Hypothalamus (tissue), 51 donors: ENCODE measurements around the gene GLT8D2.

Experiments used
- DNase-seq, 51 donors: peaks; one replicate each; lab custom pipeline; 2025; lab: John Stamatoyannopoulos, UW

Gene GLT8D2

DNA sequence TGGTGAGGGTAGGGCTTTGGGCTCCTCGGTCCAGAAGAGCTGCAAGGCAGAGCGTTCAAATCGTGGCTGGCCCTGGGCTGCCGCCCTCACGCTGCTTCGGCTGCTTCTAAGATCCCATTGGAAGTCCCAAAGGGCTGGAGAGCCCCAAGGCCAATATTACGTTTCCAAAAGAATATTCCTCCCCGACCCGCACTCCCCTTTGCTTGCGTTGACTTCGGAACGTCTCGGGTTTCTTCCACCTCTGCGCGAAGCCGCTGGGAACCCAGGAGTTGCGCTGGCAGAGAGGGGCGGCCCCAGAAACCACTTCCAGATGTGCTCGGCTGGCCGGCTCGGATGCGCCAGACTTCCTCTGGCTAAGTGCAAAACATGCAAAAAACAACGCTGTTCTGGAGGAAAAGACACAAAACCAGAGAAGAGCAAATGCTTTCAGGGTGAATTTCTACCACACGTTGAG, at the start of gene GLT8D2:
Gene GLT8D2, minus strand, starts transcription at position 285 of the 454 bp plus-strand sequence. CDS start 30,539 bp downstream, outside the sequence.
- DNase-seq, result peak in 2 of 51 donors; percentile 2 to 3

DNA sequence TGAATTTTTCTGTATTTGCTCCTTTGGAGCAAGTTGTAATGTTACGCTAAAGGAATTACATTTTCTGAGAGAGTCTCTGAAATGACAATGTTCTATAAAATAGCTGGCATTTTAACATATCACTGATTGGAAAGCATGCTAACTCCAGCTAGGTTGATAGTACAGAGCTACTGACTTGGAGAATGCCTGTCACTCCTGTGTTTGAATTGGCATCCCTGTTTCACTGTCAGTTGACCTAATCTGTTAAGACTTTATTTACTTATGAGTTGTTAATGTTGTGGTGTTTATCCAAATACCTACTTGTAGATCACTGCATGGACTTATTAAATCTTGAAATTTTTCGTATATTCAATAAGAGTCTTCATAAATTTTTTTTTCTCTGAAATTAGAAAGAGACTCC, 48.0 kb upstream of the GLT8D2 start:
- DNase-seq, result no peak

- DNase-seq, result no peak
Observed at GRCh38 chr12:104095289-104095688, 45.3 kb upstream of the GLT8D2 start.

GRCh38 chr12:104094284-104094683, 44.3 kb upstream of the GLT8D2 start:
- no peak for DNase-seq

GRCh38 chr12:104091136-104091535, 41.1 kb upstream of the GLT8D2 start:
- DNase-seq, result no peak

DNA sequence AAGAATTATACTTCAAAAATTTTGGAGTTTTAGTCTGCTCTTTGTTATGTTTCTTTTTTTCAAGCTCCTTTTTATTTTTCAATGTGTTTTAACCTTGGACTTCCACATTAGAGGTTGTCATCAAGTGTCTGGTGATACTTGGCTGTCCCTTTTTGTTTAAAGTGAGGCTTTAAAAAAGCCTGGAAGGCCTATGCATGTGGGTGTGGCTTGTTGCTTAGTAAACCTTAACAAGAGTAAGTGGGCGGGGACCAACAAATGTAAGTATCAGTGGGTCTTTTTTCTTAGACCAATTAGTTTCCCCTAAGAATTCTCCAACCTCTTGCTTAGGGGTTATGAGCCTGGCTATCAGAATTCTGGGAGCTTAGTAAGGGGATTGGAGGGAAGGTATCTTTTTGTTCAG, 40.7 kb upstream of the GLT8D2 start:
- DNase-seq, result no peak

DNA sequence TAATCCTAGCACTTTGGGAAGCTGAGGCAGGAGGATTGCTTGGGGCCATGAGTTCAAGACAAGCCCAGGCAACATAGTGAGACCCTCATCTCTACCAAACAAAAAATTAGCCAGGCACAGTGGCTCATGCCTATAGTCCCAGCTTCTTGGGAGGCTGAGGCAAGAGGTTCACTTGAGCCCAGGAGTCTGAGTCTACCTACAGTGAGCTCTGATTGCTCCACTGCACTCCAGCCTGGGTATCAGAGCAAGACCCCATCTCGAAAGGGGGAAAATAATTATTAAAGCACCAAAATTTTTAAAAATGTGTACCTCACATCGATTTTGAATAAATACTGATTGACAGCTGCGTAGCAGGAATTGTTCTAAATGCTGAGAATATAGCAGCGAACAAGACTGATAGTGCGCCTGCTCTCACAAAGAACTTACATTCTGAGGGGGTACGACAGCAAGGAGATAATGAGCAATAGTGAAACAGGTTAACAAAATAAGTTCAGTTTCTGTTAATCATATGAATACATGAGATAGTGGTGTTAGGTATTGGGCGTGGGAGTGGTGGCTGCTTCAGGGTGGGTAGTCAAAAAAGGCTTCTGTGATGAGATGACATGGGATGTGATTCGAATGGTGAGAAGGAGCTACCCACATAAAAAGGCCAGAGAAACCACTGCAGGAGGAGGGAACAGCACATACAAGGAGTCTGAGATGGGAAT, 33.9 kb upstream of the GLT8D2 start:
- DNase-seq, result no peak

- no peak for DNase-seq
Observed at GRCh38 chr12:104080764-104081163, 30.8 kb upstream of the GLT8D2 start.

GRCh38 chr12:104079024-104079423, 29.0 kb upstream of the GLT8D2 start:
- DNase-seq, result no peak

GRCh38 chr12:104073699-104074098, 23.7 kb upstream of the GLT8D2 start:
- no peak for DNase-seq

DNA sequence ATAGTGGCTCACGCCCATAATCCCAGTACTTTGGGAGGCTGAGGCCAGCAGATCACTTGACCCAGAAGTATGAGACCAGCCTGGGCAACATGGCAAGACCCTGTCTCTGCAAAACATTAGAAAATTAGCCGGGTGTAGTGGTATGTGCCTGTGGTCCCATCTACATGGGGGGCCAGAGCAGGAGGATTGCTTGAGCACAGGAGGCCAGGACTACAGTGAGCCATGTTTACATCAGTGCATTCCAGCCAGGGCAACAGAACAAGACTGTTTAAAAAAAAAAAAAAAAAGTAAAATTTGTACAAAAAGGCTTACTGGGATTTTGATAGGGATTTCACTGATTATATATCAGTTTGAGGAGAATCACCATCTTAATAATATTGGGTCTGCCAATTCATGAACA, 22.1 kb upstream of the GLT8D2 start:
- DNase-seq, result no peak

DNA sequence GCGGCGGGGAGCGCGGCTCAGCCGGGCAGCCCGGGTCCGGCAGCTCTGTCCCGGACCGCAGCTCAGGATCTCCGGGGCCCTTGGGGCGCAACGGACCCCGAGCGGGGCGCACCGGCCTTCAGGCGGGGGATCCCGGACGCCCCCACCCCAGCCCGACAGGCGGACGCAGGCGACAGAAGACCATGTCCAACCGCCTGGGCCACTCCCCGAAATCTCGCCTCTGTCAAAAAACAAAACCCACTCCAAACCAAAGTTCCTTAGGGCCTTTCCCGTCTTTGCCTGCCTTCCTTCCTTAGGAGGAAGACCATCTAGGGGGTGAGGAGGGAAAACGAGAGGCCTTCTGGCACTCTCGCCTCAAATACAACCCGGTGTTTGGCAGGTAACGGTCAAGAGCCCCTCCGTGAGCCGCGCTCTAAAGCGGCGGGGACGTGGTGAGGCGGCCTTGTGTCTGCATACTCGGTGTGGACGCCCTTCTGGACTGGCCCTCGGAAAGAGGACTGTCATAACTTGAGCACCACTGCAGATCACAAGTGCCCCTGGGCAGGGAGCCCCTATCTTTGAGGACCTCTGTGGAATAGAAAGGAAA, 14.9 kb upstream of the GLT8D2 start:
- DNase-seq, result peak in 11 of 51 donors; percentile 6 to 76 (median 22)

- peak; percentile 54 to 94 (median 87) for DNase-seq
Observed at GRCh38 chr12:104064031-104064841, 14.2 kb upstream of the GLT8D2 start, which contains the start of gene HCFC2. Gene HCFC2 (plus strand): TSS chr12:104064531. CDS start chr12:104064561, 30 bp downstream.

DNA sequence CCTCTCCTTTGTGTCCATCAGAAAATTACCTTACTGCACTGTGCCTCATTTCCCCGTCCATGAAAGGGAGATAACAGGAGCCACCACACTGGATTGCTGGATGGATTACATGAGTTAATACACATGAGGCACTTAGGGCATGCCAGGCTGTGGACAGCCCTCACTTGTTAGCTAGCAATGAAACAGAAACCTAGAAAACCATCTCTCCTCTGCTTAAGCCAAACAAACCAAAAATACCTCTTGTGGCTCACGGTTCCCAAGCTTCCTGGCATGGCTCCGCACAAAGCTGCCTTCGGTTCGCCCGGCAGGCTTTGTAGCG, 13.7 kb upstream of the GLT8D2 start:
- DNase-seq, result peak in 3 of 51 donors; percentile 44 to 73 (median 63)

GRCh38 chr12:104060791-104061190, 10.8 kb upstream of the GLT8D2 start:
- no peak for DNase-seq

DNA sequence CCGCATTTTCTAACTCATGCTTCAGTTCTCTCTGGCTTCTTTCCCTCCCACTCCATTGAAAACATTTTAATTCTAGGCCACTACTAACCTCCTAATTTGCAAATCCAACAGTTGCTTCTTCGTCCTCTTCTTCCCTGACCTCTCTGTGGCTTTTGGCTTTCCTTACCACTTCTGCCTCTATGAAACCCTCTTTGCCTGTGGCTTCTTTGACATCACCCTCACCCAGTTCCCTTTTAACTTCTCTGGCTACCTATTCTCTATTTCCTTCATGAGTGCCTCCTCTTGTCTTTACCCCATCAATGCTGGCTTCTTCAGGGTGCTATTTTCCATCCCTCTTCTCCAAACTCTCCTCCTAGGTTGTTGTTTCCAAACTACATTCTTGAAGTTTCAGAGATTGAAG, 10.0 kb upstream of the GLT8D2 start:
- no peak for DNase-seq

- no peak for DNase-seq
Observed at GRCh38 chr12:104058802-104059201, 8.8 kb upstream of the GLT8D2 start.

- DNase-seq, result no peak
Observed at GRCh38 chr12:104057771-104058197, 7.8 kb upstream of the GLT8D2 start.

- DNase-seq, result no peak
Observed at GRCh38 chr12:104056419-104056972, 6.5 kb upstream of the GLT8D2 start.

- DNase-seq, result peak in 1 of 51 donors; percentile 4
Observed at GRCh38 chr12:104055686-104056388, 5.8 kb upstream of the GLT8D2 start.
